ENCODE results near the gene N4BP3.

Gene N4BP3

DNA sequence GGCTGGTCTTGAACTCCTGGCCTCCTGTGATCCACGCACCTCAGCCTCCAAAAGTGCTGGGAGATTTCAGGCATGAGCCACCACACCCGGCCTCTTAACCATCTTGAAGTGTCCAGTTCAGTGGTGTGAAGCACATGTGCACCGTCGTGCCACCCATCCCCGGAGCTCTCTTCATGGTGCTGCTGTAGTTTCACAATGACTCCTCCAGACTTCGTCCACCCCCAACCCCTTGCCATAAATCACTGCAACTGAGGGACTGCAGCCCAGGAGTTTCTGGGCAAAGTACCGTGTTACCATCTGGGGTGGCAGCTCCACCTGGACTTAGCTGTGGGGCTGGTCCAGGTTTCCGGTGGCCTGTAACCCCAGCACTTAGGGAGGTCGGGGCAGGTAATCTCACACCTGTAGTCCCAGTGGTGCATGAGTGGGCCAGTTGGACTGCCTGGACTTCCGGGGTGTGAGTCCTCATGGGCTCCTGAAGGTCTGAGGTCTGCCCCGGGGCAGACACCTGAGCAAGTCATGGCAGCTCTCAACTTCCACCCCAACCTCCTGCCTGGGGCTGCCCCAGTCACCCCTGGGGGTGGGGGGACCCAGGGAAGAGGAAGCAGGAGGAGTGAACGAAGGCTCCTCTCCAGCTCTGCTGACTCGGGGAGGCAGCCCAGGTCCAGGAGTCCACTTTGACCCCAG, 6.6 kb upstream of the N4BP3 start:
- TF ChIP-seq, protein P1, sequence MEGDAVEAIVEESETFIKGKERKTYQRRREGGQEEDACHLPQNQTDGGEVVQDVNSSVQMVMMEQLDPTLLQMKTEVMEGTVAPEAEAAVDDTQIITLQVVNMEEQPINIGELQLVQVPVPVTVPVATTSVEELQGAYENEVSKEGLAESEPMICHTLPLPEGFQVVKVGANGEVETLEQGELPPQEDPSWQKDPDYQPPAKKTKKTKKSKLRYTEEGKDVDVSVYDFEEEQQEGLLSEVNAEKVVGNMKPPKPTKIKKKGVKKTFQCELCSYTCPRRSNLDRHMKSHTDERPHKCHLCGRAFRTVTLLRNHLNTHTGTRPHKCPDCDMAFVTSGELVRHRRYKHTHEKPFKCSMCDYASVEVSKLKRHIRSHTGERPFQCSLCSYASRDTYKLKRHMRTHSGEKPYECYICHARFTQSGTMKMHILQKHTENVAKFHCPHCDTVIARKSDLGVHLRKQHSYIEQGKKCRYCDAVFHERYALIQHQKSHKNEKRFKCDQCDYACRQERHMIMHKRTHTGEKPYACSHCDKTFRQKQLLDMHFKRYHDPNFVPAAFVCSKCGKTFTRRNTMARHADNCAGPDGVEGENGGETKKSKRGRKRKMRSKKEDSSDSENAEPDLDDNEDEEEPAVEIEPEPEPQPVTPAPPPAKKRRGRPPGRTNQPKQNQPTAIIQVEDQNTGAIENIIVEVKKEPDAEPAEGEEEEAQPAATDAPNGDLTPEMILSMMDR (IDR thresholded peaks at IDR 0.05; ENCODE audit: insufficient read depth, low read length), result no peak
- no peak for TF ChIP-seq SPI1 (IDR thresholded peaks at IDR 0.05; ENCODE audit: borderline replicate concordance, low read depth)
- no peak for TF ChIP-seq REST (IDR thresholded peaks at IDR 0.05; ENCODE audit: insufficient replicate concordance, low read depth)

DNA sequence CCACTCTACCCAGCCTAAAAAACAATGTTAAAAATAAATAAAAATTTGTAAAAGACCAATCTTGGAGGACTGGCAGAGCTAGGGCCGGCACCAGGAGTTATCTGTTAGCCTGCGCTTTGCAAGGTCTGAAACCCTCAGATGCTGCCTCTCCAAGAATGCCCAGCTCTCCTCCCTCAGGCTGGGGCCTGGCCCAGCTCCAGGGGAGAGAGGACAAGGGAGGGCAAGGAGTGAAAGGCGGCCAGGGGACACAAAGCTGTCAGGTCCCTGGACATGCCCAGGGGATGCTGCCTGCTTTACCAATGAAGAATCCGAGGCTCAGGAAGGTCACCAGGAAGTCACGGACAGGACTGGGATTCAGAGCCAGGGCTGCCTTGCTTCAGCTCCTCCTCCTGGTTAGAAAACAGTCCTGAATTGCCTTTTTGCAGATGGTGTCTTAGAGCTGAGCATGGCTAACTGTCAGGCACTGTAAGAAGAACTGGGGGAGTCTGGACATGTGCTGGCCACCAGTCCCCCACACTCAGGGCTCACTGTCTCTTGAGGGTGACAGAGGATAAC, 5.5 kb upstream of the N4BP3 start:
- DNase-seq (ENCODE audit: low read depth in 1 of 2, low spot score in 1 of 2), result no peak
- H3K27me3 ChIP-seq (ENCODE audit: insufficient read depth, poor library complexity, severe bottlenecking), result peaks cover 11% of the 10 kb centered on the region
- no peak for TF ChIP-seq SPI1 (IDR thresholded peaks at IDR 0.05; ENCODE audit: borderline replicate concordance, low read depth)
- no peak for TF ChIP-seq REST (IDR thresholded peaks at IDR 0.05; ENCODE audit: insufficient replicate concordance, low read depth)
- no peak for TF ChIP-seq GABPA (IDR thresholded peaks at IDR 0.05; ENCODE audit: low read depth)
- TF ChIP-seq, protein P1 (IDR thresholded peaks at IDR 0.05; ENCODE audit: insufficient read depth, low read length), result no peak
- TF ChIP-seq POLR2AphosphoS5 (IDR thresholded peaks at IDR 0.05; ENCODE audit: low read depth), result no peak
- no peak overlapping the region for H3K4me3 ChIP-seq (replicated peaks; ENCODE audit: insufficient read depth, low read length)
- H3K27ac ChIP-seq (replicated peaks), result no peak overlapping the region

More for the DNA sequence above, 6.6 kb upstream of the N4BP3 start:
- Histone ChIP-seq H3K27ac (replicated peaks) (no peak overlapping the region), H3K27me3 (ENCODE audit: insufficient read depth, poor library complexity, severe bottlenecking) (peaks cover 2% of the 10 kb centered on the region), H3K4me3 (replicated peaks; ENCODE audit: insufficient read depth, low read length) (no peak overlapping the region)
- no peak for DNase-seq (ENCODE audit: low read depth in 1 of 2, low spot score in 1 of 2)

- TF ChIP-seq SPI1 (IDR thresholded peaks at IDR 0.05; ENCODE audit: borderline replicate concordance, low read depth) (no peak), GABPA (IDR thresholded peaks at IDR 0.05; ENCODE audit: low read depth) (no peak), POLR2AphosphoS5 (IDR thresholded peaks at IDR 0.05; ENCODE audit: low read depth) (no peak), REST (IDR thresholded peaks at IDR 0.05; ENCODE audit: insufficient replicate concordance, low read depth) (no peak)
- TF ChIP-seq, protein P1 (IDR thresholded peaks at IDR 0.05; ENCODE audit: insufficient read depth, low read length), result no peak
- no peak overlapping the region for H3K27ac ChIP-seq (replicated peaks)
- H3K27me3 ChIP-seq (ENCODE audit: insufficient read depth, poor library complexity, severe bottlenecking), result peaks cover 14% of the 10 kb centered on the region
- no peak overlapping the region for H3K4me3 ChIP-seq (replicated peaks; ENCODE audit: insufficient read depth, low read length)
- no peak for DNase-seq (ENCODE audit: low read depth in 1 of 2, low spot score in 1 of 2)
Measured at GRCh38 chr5:178108446-178108845, 4.9 kb upstream of the N4BP3 start.

All from HL-60 (cell line).